Naive thymus-derived CD8-positive, alpha-beta T cell (primary cell): ENCODE measurements around the gene PNO1. TPM values are rescaled to one million over a fixed set of nuclear protein-coding genes. Genes with fewer than 3 reads are reported as not detected.

Experiments
- ATAC-seq, 2 donors: fragments of 150-1000 bp; cut with Tn5 transposase in 1 of 2; sonication (Bioruptor Pico), chemical (Tn5 transposase) in 1 of 2; 1 replicate in 1 of 2; 2 replicates in 1 of 2; pipeline ENCODE4 v1.10.0; 2021; ENCODE audit warnings: mild to moderate bottlenecking in 2 of 2, moderate library complexity in 2 of 2
- POLR2A ChIA-PET: fragments of 350-600 bp; sonication (Branson Sonifier 250); formaldehyde crosslinking; loops from one replicate; lab custom pipeline; 2021; ENCODE audit warnings: antibody characterized with exemption; lab: Charles Lee
- DNase-seq, 10 donors: peaks; one replicate each; pipeline versions ENCODE4 v3.0.0 to v3.0.0-alpha.2; 2020 to 2022
- H3K27ac Mint-ChIP-seq, 10 donors: one replicate each; pipeline ENCODE4 v1.8.0; 2020 to 2022; ENCODE audit warnings: mild to moderate bottlenecking in 10 of 10, mixed read lengths in 10 of 10, moderate library complexity in 4 of 10, inconsistent platforms in 1 of 10
- H3K27me3 Mint-ChIP-seq, 5 donors: one replicate each; pipeline ENCODE4 v1.8.0; 2021 to 2022; ENCODE audit warnings: mixed read lengths in 5 of 5
- H3K36me3 Mint-ChIP-seq, 3 donors: one replicate each; pipeline ENCODE4 v1.8.0; 2020 to 2022; ENCODE audit warnings: mixed read lengths in 3 of 3, mild to moderate bottlenecking in 2 of 3, inconsistent platforms in 1 of 3
- H3K4me1 Mint-ChIP-seq, 4 donors: one replicate each; pipeline ENCODE4 v1.8.0; 2021 to 2022; ENCODE audit warnings: mixed read lengths in 4 of 4
- H3K4me3 Mint-ChIP-seq, 10 donors: one replicate each; pipeline ENCODE4 v1.8.0; 2020 to 2022; ENCODE audit warnings: mild to moderate bottlenecking in 10 of 10, mixed read lengths in 10 of 10, moderate library complexity in 6 of 10, inconsistent platforms in 1 of 10
- H3K9me3 Mint-ChIP-seq, 9 donors: one replicate each; pipeline ENCODE4 v1.8.0; 2020 to 2022; ENCODE audit warnings: mixed read lengths in 9 of 9, mild to moderate bottlenecking in 3 of 9, inconsistent platforms in 1 of 9, moderate library complexity in 1 of 9
- polyA plus RNA-seq, 3 donors: library from polyadenylated mRNA; unstranded; fragments of 300-500 nt; fragmentation: Illumina TruSeq; gene quantifications; one replicate each; pipeline ENCODE4 v1.2.3, GENCODE V29; 2021
- total RNA-seq, 8 experiments: library from RNA in 2 of 8; stranded (reverse) in 2 of 8; gene quantifications; one replicate each; pipeline ENCODE4 v1.2.3 and lab custom pipeline; 2021 to 2026

PNO1 gene
- total and polyA plus RNA-seq, 5 experiments from 2014 or later, result 11.8 to 24.5 (median 19.6) TPM

DNA sequence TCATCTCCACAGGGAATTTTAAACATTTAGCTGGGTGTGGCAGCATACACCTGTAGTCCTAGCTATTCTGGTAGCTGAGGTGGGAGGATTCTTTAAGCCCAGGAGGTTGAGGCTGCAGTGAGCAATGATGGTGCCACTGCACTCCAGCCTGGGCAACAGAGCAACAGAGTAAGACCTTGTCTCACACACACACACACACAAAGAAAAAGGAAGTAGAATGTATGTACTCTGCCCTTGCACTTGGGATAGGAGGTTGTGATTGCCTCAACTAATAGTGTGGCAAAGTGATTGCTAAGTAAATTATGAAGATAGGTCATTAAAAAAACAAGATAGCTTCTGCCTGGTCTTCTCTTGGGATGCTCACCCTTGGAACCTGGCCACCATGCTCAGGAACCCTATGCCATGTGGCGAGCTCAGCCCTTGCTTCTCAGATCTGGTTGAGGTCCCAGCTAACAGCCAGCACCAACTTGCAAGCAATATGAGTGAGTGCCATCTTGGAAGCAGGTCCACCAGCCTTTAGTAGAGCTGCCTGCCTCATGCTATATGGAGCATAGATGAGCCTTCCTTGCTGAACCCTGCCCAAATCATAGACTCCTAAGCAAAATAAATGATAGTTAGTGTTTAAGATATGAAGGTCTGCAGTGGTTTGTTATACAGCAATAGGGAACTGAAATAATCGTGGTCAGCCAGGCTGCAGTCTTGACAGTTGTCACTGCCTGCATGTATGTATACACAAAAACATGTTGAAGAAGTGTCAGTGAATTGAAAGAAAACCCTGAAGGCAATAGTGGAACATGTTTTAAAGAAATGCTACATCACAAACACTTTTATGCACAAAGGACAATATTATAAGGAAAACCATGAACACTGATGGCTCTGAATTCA is 30.1 kb upstream of the PNO1 start:
- peak overlapping the region in 2 of 10 donors; percentile 27 to 32 for H3K27ac Mint-ChIP-seq
- no peaks in the 10 kb centered on the region for H3K9me3 Mint-ChIP-seq

GRCh38 chr2:68134120-68134519 is 23.6 kb upstream of the PNO1 start:
- no peak for DNase-seq
- H3K27me3 Mint-ChIP-seq, result no peaks in the 10 kb centered on the region
- no peak overlapping the region for H3K4me3 Mint-ChIP-seq
- POLR2A ChIA-PET, result no interaction called here
- H3K4me1 Mint-ChIP-seq, result peaks cover 0 to 2% (median 0%) of the 10 kb centered on the region in 4 donors
- H3K9me3 Mint-ChIP-seq, result no peaks in the 10 kb centered on the region
- H3K27ac Mint-ChIP-seq, result no peak overlapping the region
- H3K36me3 Mint-ChIP-seq, result peaks cover 0 to 85% (median 10%) of the 10 kb centered on the region in 3 donors
- no peak for ATAC-seq

More for the DNA sequence above, 30.1 kb upstream of the PNO1 start:
- peaks cover 0 to 26% (median 0%) of the 10 kb centered on the region in 3 donors for H3K36me3 Mint-ChIP-seq
- ATAC-seq (no peak), DNase-seq (no peak)
- POLR2A ChIA-PET, result no interaction called here
- H3K4me1 Mint-ChIP-seq, result peaks cover 0 to 10% (median 1%) of the 10 kb centered on the region in 4 donors
- no peaks in the 10 kb centered on the region for H3K27me3 Mint-ChIP-seq
- no peak overlapping the region for H3K4me3 Mint-ChIP-seq

DNA sequence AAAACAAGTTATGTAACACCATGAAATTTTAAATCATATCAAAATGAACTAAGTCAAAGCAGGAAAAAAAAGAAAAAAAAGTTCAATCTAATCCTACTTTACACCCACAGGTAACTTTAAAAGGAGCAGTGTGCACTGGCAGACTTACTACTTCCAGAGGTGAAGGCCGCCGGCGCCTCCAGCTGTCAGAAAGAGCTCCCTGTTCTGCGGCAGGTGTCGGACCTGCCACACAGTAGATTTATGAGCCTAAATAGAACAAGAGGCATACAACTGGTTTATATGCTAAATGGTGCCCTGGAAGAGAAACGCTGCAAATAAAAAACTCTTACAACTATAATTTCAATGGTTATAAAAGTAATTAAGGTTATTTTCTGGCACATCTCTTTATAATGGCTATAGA is 23.1 kb upstream of the PNO1 start:
- Mint-ChIP-seq H3K9me3 (no peaks in the 10 kb centered on the region), H3K27ac (no peak overlapping the region), H3K4me3 (no peak overlapping the region), H3K4me1 (peaks cover 0 to 2% (median 0%) of the 10 kb centered on the region in 4 donors), H3K27me3 (no peaks in the 10 kb centered on the region), H3K36me3 (peaks cover 0 to 85% (median 12%) of the 10 kb centered on the region in 3 donors)
- no peak for ATAC-seq
- no peak for DNase-seq
- POLR2A ChIA-PET, result no interaction called here

DNA sequence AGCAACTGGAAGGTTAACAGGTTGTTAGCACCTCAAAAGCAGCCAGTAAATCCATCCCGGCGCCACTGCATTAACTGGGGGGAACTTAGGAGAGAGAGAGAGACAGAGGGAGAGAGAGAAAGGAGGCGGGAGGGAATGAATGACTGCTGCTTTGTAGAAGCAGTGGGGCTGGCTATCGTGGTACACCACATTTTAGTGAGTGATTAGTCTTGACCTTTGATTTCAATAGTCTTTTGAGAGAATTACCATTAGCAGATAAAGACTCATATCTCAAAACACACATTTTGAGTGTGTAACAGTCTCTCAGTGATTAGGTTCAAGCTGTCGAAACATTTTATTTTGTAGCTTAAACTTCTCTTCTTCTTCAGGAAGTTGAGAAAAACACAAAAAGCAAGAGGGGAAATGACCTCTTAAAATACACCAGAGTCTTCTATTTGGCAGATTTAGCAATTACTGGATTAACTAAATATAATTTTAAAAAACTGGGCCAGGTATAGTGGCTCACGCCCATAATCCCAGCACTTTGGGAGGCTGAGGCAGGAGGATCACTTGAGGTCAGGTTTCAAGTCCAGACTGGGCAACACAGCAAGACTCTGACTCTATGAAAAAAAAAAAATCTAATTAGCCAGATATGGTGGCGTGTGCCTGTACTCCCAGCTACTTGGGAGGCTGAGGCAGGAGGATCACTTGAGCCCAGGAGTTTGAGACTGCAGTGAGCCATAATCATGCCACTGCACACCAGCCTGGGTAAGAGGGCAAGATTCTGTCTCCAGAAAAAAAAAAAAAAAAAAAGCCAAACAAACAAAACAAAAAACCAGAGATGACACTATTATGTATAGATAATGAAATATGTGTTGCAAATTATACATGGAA is 22.0 kb upstream of the PNO1 start:
- DNase-seq (no peak), ATAC-seq (no peak)
- no peaks in the 10 kb centered on the region for H3K27me3 Mint-ChIP-seq
- POLR2A ChIA-PET, result no interaction called here
- H3K9me3 Mint-ChIP-seq, result no peaks in the 10 kb centered on the region
- peaks cover 0 to 4% (median 0%) of the 10 kb centered on the region in 4 donors for H3K4me1 Mint-ChIP-seq
- peak overlapping the region in 2 of 10 donors; percentile 24 to 26 for H3K27ac Mint-ChIP-seq
- peaks cover 0 to 86% (median 12%) of the 10 kb centered on the region in 3 donors for H3K36me3 Mint-ChIP-seq
- H3K4me3 Mint-ChIP-seq, result no peak overlapping the region

DNA sequence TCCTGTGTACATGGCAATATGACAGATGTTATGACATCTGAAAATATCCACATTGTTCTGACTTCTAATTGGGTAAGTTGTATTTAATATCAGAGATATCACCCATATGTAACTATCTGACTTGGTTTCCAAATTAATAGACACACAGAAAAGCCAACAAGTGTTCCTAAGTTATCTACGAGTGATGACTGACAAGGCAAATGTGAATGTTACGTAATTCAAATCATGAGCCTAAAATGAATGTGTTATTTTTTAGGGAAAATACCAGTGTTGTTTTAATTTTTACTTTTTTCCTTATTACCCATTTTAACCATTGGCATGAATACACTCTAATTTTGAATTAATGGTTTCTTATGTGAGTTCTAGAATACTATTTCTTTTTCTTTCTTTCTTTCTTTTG is 15.8 kb upstream of the PNO1 start:
- Mint-ChIP-seq H3K4me1 (peaks cover 0 to 2% (median 0%) of the 10 kb centered on the region in 4 donors), H3K27me3 (no peaks in the 10 kb centered on the region), H3K9me3 (no peaks in the 10 kb centered on the region), H3K4me3 (no peak overlapping the region), H3K27ac (no peak overlapping the region), H3K36me3 (peaks cover 0 to 52% (median 9%) of the 10 kb centered on the region in 3 donors)
- POLR2A ChIA-PET, result no interaction called here
- DNase-seq (no peak), ATAC-seq (no peak)

DNA sequence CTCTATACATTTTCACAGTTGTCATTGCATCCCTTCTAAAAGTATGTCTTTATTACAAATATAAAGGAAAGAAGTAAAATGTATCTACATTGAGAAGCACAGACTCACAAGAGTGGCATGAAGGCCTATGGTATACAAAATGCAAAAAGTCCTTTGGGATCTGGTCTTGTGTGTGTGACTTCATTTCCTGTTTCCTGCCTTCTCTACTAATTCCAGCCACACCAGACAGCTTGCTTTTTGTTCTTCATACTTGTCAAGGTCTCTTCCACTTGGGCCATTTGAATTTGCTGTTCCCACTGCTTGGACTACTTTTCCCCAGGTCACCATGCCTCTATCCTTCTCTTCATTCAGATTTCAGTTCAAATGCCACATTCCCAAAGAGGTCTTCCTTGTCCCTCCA is 6.7 kb upstream of the PNO1 start:
- Mint-ChIP-seq H3K4me3 (peak overlapping the region in 2 of 10 donors; percentile 3 to 16), H3K36me3 (peaks cover 0 to 2% (median 0%) of the 10 kb centered on the region in 3 donors), H3K27me3 (no peaks in the 10 kb centered on the region), H3K27ac (peak overlapping the region in 8 of 10 donors; percentile 3 to 75 (median 52)), H3K4me1 (peaks cover 5 to 39% (median 35%) of the 10 kb centered on the region in 4 donors), H3K9me3 (no peaks in the 10 kb centered on the region)
- DNase-seq, result no peak
- POLR2A ChIA-PET, result no interaction called here
- no peak for ATAC-seq

DNA sequence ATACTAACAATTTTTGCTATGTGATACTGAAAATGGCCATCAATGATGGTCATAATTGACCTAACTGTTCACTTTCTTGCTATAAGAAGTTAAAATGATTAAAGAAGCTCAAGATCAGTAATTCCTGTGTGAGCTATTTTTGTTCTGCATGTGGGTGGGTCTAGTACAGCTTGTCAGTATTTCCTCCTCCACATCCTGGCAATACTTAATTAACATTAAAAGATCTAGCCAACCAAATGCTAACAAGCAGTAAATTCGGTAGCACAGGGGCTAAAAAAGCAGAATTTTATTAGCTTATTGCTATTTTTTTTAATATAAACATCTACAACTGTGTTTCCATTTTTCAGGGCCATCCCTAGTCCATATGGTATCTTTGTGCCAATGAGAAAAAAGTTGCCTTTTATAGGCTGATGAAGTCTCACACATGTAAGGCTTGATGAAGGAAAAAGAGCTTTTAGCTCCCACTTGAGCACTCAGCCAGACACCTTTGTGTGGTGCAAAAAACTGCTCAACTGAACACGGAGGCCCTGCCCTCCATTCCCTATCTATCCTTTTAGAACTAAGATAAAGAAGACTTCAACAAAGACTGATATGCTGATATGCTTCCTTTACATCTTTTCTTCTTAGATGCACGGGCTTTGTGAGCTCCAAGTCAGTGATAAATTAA is 4.9 kb upstream of the PNO1 start:
- POLR2A ChIA-PET, result interaction anchor here (0.5 to 0.7 kb wide), 3 partner anchors 105 to 262 kb away, joined by 4 to 7 read pairs (median 5); no protein-coding TSS in a partner anchor
- peak overlapping the region; percentile 30 to 75 (median 52) for H3K4me3 Mint-ChIP-seq
- ATAC-seq, result no peak

GRCh38 chr2:68155618-68156017 is 2.1 kb upstream of the PNO1 start:
- POLR2A ChIA-PET, result no interaction called here
- no peak for DNase-seq
- no peaks in the 10 kb centered on the region for H3K9me3 Mint-ChIP-seq
- no peaks in the 10 kb centered on the region for H3K27me3 Mint-ChIP-seq
- H3K27ac Mint-ChIP-seq, result peak overlapping the region in 5 of 10 donors; percentile 56 to 100 (median 75)
- peaks cover 19 to 78% (median 66%) of the 10 kb centered on the region in 4 donors for H3K4me1 Mint-ChIP-seq
- H3K4me3 Mint-ChIP-seq, result peak overlapping the region in 7 of 10 donors; percentile 41 to 99 (median 67)
- no peak for ATAC-seq
- peaks cover under 1 to 15% (median 3%) of the 10 kb centered on the region in 3 donors for H3K36me3 Mint-ChIP-seq

More for the DNA sequence above, 4.9 kb upstream of the PNO1 start:
- Mint-ChIP-seq H3K36me3 (peaks cover 0 to 4% (median 0%) of the 10 kb centered on the region in 3 donors), H3K9me3 (no peaks in the 10 kb centered on the region), H3K4me1 (peaks cover 13 to 53% (median 51%) of the 10 kb centered on the region in 4 donors), H3K27ac (peak overlapping the region; percentile 63 to 90 (median 85)), H3K27me3 (no peaks in the 10 kb centered on the region)
- DNase-seq, result peak in 3 of 10 donors; percentile 9 to 16 (median 11)

DNA sequence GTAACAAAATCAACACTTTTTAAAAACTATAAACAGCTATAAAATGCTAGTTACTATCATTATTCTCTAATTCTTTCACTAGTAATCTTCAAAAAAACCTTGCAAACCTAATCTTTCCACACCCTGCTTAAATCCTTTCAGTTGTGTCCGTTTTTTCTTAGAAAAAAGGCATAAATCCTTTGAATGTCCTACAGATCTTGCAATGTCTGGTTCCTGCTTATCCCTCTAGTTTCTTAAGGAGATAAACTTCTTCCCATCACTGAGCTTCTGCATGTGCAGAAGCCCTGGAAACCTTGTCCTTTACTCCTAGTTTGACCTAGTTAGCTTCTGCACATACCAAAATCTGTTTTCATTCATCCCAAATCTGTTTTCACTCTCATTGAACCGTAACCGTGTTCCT is 1.3 kb upstream of the PNO1 start:
- DNase-seq (no peak), ATAC-seq (no peak)
- Mint-ChIP-seq H3K27me3 (no peaks in the 10 kb centered on the region), H3K9me3 (no peaks in the 10 kb centered on the region), H3K4me3 (peak overlapping the region; percentile 89 to 99 (median 98)), H3K4me1 (peaks cover 21 to 76% (median 66%) of the 10 kb centered on the region in 4 donors), H3K27ac (peak overlapping the region; percentile 99 to 100 (median 100)), H3K36me3 (peaks cover 8 to 23% (median 9%) of the 10 kb centered on the region in 3 donors)
- POLR2A ChIA-PET, result interaction anchor here (0.8 to 2.5 kb wide), 4 partner anchors 39 to 97 kb away, joined by 3 to 30 read pairs (median 6); partner anchors contain the start of genes C1D and PPP3R1

DNA sequence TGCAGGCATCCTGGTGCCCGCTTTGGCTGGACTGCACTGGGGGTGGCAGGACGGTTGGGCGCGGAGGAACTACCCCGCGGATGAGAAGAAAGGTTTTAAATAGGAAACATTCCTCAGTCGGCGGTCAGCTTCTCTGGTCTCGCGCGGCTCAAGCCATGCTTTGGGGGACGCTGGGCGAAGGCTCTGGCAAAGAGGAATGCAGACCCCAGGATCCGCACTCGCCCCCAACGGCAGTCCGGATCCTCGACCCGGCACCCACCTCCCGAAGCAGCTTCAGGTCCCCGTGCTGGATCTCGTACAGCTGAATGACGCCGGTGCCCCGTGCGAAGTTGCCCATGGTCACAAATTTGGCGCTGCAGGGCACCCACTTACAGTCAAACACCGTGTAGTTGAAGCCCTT is 686 bp upstream of the PNO1 start:
- DNase-seq (peak in 1 of 10 donors; percentile 1), ATAC-seq (peak; percentile 51 to 61)
- peak overlapping the region; percentile 89 to 99 (median 98) for H3K4me3 Mint-ChIP-seq
- H3K27me3 Mint-ChIP-seq, result no peaks in the 10 kb centered on the region
- H3K9me3 Mint-ChIP-seq, result no peaks in the 10 kb centered on the region
- peaks cover 8 to 29% (median 12%) of the 10 kb centered on the region in 3 donors for H3K36me3 Mint-ChIP-seq
- peak overlapping the region; percentile 99 to 100 (median 100) for H3K27ac Mint-ChIP-seq
- H3K4me1 Mint-ChIP-seq, result peaks cover 21 to 70% (median 62%) of the 10 kb centered on the region in 4 donors
- POLR2A ChIA-PET, result interaction anchor here (0.8 to 2.5 kb wide), 7 partner anchors 11 to 97 kb away, joined by 3 to 30 read pairs (median 6); partner anchors contain the start of genes C1D and PPP3R1

- H3K9me3 Mint-ChIP-seq, result no peaks in the 10 kb centered on the region
- POLR2A ChIA-PET, result interaction anchor here (0.6 to 2.5 kb wide), 8 partner anchors 10 to 96 kb away, joined by 3 to 30 read pairs (median 6); partner anchors contain the start of genes C1D and PPP3R1
- peak overlapping the region; percentile 99 to 100 (median 100) for H3K27ac Mint-ChIP-seq
- ATAC-seq (no peak), DNase-seq (no peak)
- H3K4me1 Mint-ChIP-seq, result peaks cover 21 to 59% (median 53%) of the 10 kb centered on the region in 4 donors
- H3K36me3 Mint-ChIP-seq, result peaks cover 8 to 40% (median 14%) of the 10 kb centered on the region in 3 donors
- no peaks in the 10 kb centered on the region for H3K27me3 Mint-ChIP-seq
- peak overlapping the region; percentile 89 to 99 (median 98) for H3K4me3 Mint-ChIP-seq
Observed at GRCh38 chr2:68158134-68158447, 403 bp downstream of the PNO1 start.
